ENCODE results near the gene GTF2IRD1.
A peak's percentile ranks its signal among the peaks of the same experiment; 100 is the strongest.
"Not testable (repeated sequence)": the region's sequence is repeated elsewhere in the genome, so short reads cannot be mapped to it uniquely, and the experiment has no call there.

Gene GTF2IRD1

GRCh38 chr7:74502216-74502891 is 48.6 kb downstream of the GTF2IRD1 start:
- no peak overlapping the region for H3K4me3 ChIP-seq (ENCODE audit: low read depth, low read length)
- peak; percentile 69 for DNase-seq (ENCODE audit: low read depth)
- TF ChIP-seq CTCF (IDR thresholded peaks at IDR 0.05; ENCODE audit: control insufficient read depth, extremely low read depth, insufficient read depth): no peak

- DNase-seq (ENCODE audit: low read depth): no peak
- H3K4me3 ChIP-seq (ENCODE audit: low read depth, low read length): no peak overlapping the region
- no peak for TF ChIP-seq CTCF (IDR thresholded peaks at IDR 0.05; ENCODE audit: control insufficient read depth, extremely low read depth, insufficient read depth)
These were observed 49.4 kb downstream of the GTF2IRD1 start for GRCh38 chr7:74503061-74503460.

- TF ChIP-seq CTCF (IDR thresholded peaks at IDR 0.05; ENCODE audit: control insufficient read depth, extremely low read depth, insufficient read depth): no peak
- no peak overlapping the region for H3K4me3 ChIP-seq (ENCODE audit: low read depth, low read length)
- DNase-seq (ENCODE audit: low read depth): no peak
These were observed 50.2 kb downstream of the GTF2IRD1 start for GRCh38 chr7:74503943-74504342.

GRCh38 chr7:74505471-74506324 is 52.0 kb downstream of the GTF2IRD1 start:
- no peak overlapping the region for H3K4me3 ChIP-seq (ENCODE audit: low read depth, low read length)
- no peak for DNase-seq (ENCODE audit: low read depth)
- TF ChIP-seq CTCF (IDR thresholded peaks at IDR 0.05; ENCODE audit: control insufficient read depth, extremely low read depth, insufficient read depth): no peak

GRCh38 chr7:74506325-74506724 is 52.6 kb downstream of the GTF2IRD1 start:
- TF ChIP-seq CTCF (IDR thresholded peaks at IDR 0.05; ENCODE audit: control insufficient read depth, extremely low read depth, insufficient read depth): no peak
- no peak for DNase-seq (ENCODE audit: low read depth)

GRCh38 chr7:74507538-74508319 is 54.0 kb downstream of the GTF2IRD1 start:
- H3K4me3 ChIP-seq (ENCODE audit: low read depth, low read length): no peak overlapping the region
- no peak for TF ChIP-seq CTCF (IDR thresholded peaks at IDR 0.05; ENCODE audit: control insufficient read depth, extremely low read depth, insufficient read depth)
- DNase-seq (ENCODE audit: low read depth): no peak

More at GRCh38 chr7:74506325-74506724, 52.6 kb downstream of the GTF2IRD1 start:
- H3K4me3 ChIP-seq (ENCODE audit: low read depth, low read length): no peak overlapping the region

- H3K4me3 ChIP-seq (ENCODE audit: low read depth, low read length); DNase-seq (ENCODE audit: low read depth): not testable (repeated sequence)
These were observed 55.7 kb downstream of the GTF2IRD1 start for GRCh38 chr7:74509453-74509852.

Measured in LNCaP clone FGC (cell line).